HCT116 (cell line): ENCODE data around the gene IGLL5.

ENCODE experiments used
- JUND ChIP-seq: IDR thresholded peaks from 2 replicates; pipeline ENCODE4 v1.6.1; 2012
- TF ChIP-seq, protein P1 (sequence below), 3 experiments: fragments of 200-600 bp in 1 of 3; sonication (generic) in 1 of 3; IDR thresholded peaks in 2 of 3; conservative IDR thresholded peaks in 1 of 3; 2 replicates each; pipeline ENCODE4 v1.5.1; 2012 to 2017; ENCODE audit warnings: low read depth in 2 of 3, low read length in 2 of 3, antibody characterized with exemption in 1 of 3, borderline replicate concordance in 1 of 3, control low read depth in 1 of 3, mild to moderate bottlenecking in 1 of 3, mixed read lengths in 1 of 3, mixed run types in 1 of 3, moderate library complexity in 1 of 3; ENCODE audit not compliant: insufficient read depth in 1 of 3

DNA sequence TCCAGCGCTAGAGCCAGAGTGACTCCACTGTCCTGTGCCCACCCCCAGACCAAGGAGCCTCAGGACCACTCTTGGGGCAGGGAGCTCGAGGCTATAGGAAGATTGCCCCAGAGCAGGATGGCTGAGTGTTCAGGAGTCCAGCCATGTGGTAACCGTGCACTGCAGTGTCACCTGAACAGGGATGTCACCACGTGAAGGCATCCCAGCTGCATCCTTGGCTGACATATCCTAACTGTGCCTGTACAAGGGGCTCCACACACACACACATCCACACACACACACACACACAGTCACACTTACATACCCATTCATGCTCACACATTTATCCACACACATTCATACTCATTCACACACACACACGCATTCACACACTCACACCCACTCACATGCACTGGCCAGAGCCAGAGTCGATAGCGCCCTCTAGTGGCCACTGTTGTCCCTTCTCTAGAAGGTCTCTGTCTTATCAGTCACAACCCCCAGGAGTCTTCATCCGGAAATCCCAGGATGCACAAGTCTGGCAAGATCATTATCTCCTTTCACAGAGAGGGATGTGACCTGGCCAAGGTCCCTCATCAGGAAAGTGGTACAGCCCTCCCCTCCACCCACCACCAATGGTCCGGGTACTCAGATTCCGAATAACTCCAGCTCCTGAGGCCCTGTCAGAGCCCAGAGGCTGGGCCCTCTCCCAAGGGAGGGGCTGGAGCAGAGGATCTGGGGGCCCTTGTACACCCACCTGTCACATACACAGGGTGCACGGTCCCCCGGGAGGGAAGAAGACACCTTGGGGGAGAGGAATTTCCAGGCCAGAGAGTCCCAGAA lies 55.1 kb downstream of the IGLL5 start:
- TF ChIP-seq, protein P1, sequence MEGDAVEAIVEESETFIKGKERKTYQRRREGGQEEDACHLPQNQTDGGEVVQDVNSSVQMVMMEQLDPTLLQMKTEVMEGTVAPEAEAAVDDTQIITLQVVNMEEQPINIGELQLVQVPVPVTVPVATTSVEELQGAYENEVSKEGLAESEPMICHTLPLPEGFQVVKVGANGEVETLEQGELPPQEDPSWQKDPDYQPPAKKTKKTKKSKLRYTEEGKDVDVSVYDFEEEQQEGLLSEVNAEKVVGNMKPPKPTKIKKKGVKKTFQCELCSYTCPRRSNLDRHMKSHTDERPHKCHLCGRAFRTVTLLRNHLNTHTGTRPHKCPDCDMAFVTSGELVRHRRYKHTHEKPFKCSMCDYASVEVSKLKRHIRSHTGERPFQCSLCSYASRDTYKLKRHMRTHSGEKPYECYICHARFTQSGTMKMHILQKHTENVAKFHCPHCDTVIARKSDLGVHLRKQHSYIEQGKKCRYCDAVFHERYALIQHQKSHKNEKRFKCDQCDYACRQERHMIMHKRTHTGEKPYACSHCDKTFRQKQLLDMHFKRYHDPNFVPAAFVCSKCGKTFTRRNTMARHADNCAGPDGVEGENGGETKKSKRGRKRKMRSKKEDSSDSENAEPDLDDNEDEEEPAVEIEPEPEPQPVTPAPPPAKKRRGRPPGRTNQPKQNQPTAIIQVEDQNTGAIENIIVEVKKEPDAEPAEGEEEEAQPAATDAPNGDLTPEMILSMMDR (IDR thresholded peaks at IDR 0.05 in 2 of 3, conservative IDR thresholded peaks at IDR 0.05 in 1 of 3; ENCODE audit: borderline replicate concordance in 1 of 3, insufficient read depth in 1 of 3, low read depth in 2 of 3, low read length in 2 of 3): peak; percentile 53 to 97 (median 93); a peak in 5 of 6 replicates
- no peak for TF ChIP-seq JUND
